ENCODE results near the gene FBL. TPM values are rescaled to one million over a fixed set of nuclear protein-coding genes. Genes with fewer than 3 reads are reported as not detected.

The FBL gene
- total and polyA plus RNA-seq, 2 of the 13 experiments (the other 11 are each of a cell fraction or from before 2014, with no cell fraction given), result 153 to 468 TPM

- TF ChIP-seq SMAD9 (CRISPR knock-in tag; IDR thresholded peaks at IDR 0.05) (no peak), SIN3A (IDR thresholded peaks at IDR 0.05; ENCODE audit: borderline replicate concordance, low read depth, low read length) (no peak), CCAR2 (optimal IDR thresholded peaks at IDR 0.05; ENCODE audit: low read depth, low read length) (no peak), ZMYM3 (CRISPR knock-in tag; IDR thresholded peaks at IDR 0.05) (peak; percentile 21; the same call in 1 of the 2 replicates), NFYB (CRISPR knock-in tag; IDR thresholded peaks at IDR 0.05) (peak; percentile 82), YY1 (IDR thresholded peaks at IDR 0.05; ENCODE audit: insufficient read depth, insufficient replicate concordance, low read depth, low read length) (peak; percentile 27), ZNF687 (CRISPR knock-in tag; IDR thresholded peaks at IDR 0.05) (peak; percentile 64), AGO2 (optimal IDR thresholded peaks at IDR 0.05; ENCODE audit: low read depth, low read length) (peak; percentile 94), CREB1 (IDR thresholded peaks at IDR 0.05) (no peak), CREB1 (CRISPR knock-in tag; IDR thresholded peaks at IDR 0.05) (peak; percentile 56; the same call in 1 of the 2 replicates), ZNF781 (CRISPR knock-in tag; IDR thresholded peaks at IDR 0.05; ENCODE audit: borderline replicate concordance, not compliant biosample characterization) (peak; percentile 52), HCFC1 (IDR thresholded peaks at IDR 0.05; ENCODE audit: low read depth, low read length) (peak; percentile 75), NFYC (CRISPR knock-in tag; IDR thresholded peaks at IDR 0.05) (peak; percentile 78), ZNF598 (CRISPR knock-in tag; IDR thresholded peaks at IDR 0.05; ENCODE audit: borderline replicate concordance) (peak; percentile 29; the same call in 1 of the 2 replicates), MIER3 (CRISPR knock-in tag; IDR thresholded peaks at IDR 0.05; ENCODE audit: borderline replicate concordance) (no peak), TCF12 (IDR thresholded peaks at IDR 0.05) (no peak), TCF12 (CRISPR knock-in tag; IDR thresholded peaks at IDR 0.05) (no peak)
- TF ChIP-seq, protein P1, sequence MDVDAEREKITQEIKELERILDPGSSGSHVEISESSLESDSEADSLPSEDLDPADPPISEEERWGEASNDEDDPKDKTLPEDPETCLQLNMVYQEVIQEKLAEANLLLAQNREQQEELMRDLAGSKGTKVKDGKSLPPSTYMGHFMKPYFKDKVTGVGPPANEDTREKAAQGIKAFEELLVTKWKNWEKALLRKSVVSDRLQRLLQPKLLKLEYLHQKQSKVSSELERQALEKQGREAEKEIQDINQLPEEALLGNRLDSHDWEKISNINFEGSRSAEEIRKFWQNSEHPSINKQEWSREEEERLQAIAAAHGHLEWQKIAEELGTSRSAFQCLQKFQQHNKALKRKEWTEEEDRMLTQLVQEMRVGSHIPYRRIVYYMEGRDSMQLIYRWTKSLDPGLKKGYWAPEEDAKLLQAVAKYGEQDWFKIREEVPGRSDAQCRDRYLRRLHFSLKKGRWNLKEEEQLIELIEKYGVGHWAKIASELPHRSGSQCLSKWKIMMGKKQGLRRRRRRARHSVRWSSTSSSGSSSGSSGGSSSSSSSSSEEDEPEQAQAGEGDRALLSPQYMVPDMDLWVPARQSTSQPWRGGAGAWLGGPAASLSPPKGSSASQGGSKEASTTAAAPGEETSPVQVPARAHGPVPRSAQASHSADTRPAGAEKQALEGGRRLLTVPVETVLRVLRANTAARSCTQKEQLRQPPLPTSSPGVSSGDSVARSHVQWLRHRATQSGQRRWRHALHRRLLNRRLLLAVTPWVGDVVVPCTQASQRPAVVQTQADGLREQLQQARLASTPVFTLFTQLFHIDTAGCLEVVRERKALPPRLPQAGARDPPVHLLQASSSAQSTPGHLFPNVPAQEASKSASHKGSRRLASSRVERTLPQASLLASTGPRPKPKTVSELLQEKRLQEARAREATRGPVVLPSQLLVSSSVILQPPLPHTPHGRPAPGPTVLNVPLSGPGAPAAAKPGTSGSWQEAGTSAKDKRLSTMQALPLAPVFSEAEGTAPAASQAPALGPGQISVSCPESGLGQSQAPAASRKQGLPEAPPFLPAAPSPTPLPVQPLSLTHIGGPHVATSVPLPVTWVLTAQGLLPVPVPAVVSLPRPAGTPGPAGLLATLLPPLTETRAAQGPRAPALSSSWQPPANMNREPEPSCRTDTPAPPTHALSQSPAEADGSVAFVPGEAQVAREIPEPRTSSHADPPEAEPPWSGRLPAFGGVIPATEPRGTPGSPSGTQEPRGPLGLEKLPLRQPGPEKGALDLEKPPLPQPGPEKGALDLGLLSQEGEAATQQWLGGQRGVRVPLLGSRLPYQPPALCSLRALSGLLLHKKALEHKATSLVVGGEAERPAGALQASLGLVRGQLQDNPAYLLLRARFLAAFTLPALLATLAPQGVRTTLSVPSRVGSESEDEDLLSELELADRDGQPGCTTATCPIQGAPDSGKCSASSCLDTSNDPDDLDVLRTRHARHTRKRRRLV (CRISPR knock-in tag; IDR thresholded peaks at IDR 0.05), result no peak
- TF ChIP-seq, protein P2, sequence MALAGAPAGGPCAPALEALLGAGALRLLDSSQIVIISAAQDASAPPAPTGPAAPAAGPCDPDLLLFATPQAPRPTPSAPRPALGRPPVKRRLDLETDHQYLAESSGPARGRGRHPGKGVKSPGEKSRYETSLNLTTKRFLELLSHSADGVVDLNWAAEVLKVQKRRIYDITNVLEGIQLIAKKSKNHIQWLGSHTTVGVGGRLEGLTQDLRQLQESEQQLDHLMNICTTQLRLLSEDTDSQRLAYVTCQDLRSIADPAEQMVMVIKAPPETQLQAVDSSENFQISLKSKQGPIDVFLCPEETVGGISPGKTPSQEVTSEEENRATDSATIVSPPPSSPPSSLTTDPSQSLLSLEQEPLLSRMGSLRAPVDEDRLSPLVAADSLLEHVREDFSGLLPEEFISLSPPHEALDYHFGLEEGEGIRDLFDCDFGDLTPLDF (CRISPR knock-in tag; IDR thresholded peaks at IDR 0.05), result no peak
These were observed 21.8 kb downstream of the FBL start (continued) for GRCh38 chr19:39824143-39825092.
